Measurements from ENCODE around the gene NR1H4.

The NR1H4 gene

DNA sequence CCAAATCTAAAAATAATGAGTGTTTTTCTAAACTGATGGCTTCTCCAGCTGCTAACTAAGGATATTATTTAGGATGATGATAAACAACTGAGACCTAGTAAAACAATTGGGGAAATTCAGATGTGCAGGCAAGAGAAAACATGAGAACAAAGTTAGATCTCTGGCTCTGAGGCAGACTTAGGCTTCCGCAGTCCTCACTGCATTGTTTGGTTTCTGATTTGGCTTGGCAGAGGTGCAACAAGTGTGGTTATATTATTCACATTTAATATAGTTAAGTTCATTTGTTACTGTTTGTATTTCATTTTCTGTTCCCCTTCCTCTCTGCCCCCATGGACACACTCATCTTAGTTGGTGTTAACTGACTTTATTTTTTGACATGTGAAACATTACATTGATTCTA, 30.2 kb upstream of the NR1H4 start:
- Histone ChIP-seq H3K4me1 (ENCODE audit: insufficient read depth, poor library complexity, severe bottlenecking) (no peaks in the 10 kb centered on the region), H3K36me3 (ENCODE audit: low read depth) (no peaks in the 10 kb centered on the region), H3K4me3 (ENCODE audit: severe bottlenecking) (no peak overlapping the region), H3K27me3 (ENCODE audit: insufficient read depth, poor library complexity, severe bottlenecking) (no peaks in the 10 kb centered on the region), H3K9me3 (ENCODE audit: severe bottlenecking) (no peaks in the 10 kb centered on the region), H3K27ac (ENCODE audit: poor library complexity, severe bottlenecking) (no peak overlapping the region)
- ATAC-seq (ENCODE audit: low read depth) = no peak
- no peak for DNase-seq (ENCODE audit: low spot score)
- TF ChIP-seq, protein P1, sequence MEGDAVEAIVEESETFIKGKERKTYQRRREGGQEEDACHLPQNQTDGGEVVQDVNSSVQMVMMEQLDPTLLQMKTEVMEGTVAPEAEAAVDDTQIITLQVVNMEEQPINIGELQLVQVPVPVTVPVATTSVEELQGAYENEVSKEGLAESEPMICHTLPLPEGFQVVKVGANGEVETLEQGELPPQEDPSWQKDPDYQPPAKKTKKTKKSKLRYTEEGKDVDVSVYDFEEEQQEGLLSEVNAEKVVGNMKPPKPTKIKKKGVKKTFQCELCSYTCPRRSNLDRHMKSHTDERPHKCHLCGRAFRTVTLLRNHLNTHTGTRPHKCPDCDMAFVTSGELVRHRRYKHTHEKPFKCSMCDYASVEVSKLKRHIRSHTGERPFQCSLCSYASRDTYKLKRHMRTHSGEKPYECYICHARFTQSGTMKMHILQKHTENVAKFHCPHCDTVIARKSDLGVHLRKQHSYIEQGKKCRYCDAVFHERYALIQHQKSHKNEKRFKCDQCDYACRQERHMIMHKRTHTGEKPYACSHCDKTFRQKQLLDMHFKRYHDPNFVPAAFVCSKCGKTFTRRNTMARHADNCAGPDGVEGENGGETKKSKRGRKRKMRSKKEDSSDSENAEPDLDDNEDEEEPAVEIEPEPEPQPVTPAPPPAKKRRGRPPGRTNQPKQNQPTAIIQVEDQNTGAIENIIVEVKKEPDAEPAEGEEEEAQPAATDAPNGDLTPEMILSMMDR (IDR thresholded peaks at IDR 0.05; ENCODE audit: poor library complexity, severe bottlenecking) = no peak

- Histone ChIP-seq H3K27me3 (ENCODE audit: insufficient read depth, poor library complexity, severe bottlenecking) (no peaks in the 10 kb centered on the region), H3K36me3 (ENCODE audit: low read depth) (no peaks in the 10 kb centered on the region), H3K4me1 (ENCODE audit: insufficient read depth, poor library complexity, severe bottlenecking) (no peaks in the 10 kb centered on the region), H3K27ac (ENCODE audit: poor library complexity, severe bottlenecking) (no peak overlapping the region), H3K4me3 (ENCODE audit: severe bottlenecking) (no peak overlapping the region), H3K9me3 (ENCODE audit: severe bottlenecking) (no peaks in the 10 kb centered on the region)
- ATAC-seq (ENCODE audit: low read depth) (no peak), DNase-seq (ENCODE audit: low spot score) (no peak)
- TF ChIP-seq, protein P1 (IDR thresholded peaks at IDR 0.05; ENCODE audit: poor library complexity, severe bottlenecking) = no peak
These were observed 28.6 kb upstream of the NR1H4 start for GRCh38 chr12:100445081-100445481.

GRCh38 chr12:100447381-100447780, 26.3 kb upstream of the NR1H4 start:
- ATAC-seq (ENCODE audit: low read depth) (no peak), DNase-seq (ENCODE audit: low spot score) (no peak)
- TF ChIP-seq, protein P1 (IDR thresholded peaks at IDR 0.05; ENCODE audit: poor library complexity, severe bottlenecking) = no peak
- Histone ChIP-seq H3K9me3 (ENCODE audit: severe bottlenecking) (no peaks in the 10 kb centered on the region), H3K36me3 (ENCODE audit: low read depth) (no peaks in the 10 kb centered on the region), H3K4me3 (ENCODE audit: severe bottlenecking) (no peak overlapping the region), H3K4me1 (ENCODE audit: insufficient read depth, poor library complexity, severe bottlenecking) (no peaks in the 10 kb centered on the region), H3K27me3 (ENCODE audit: insufficient read depth, poor library complexity, severe bottlenecking) (no peaks in the 10 kb centered on the region), H3K27ac (ENCODE audit: poor library complexity, severe bottlenecking) (no peak overlapping the region)

- Histone ChIP-seq H3K4me1 (ENCODE audit: insufficient read depth, poor library complexity, severe bottlenecking) (no peaks in the 10 kb centered on the region), H3K27me3 (ENCODE audit: insufficient read depth, poor library complexity, severe bottlenecking) (no peaks in the 10 kb centered on the region), H3K36me3 (ENCODE audit: low read depth) (no peaks in the 10 kb centered on the region), H3K9me3 (ENCODE audit: severe bottlenecking) (no peaks in the 10 kb centered on the region), H3K4me3 (ENCODE audit: severe bottlenecking) (no peak overlapping the region), H3K27ac (ENCODE audit: poor library complexity, severe bottlenecking) (no peak overlapping the region)
- ATAC-seq (ENCODE audit: low read depth) (no peak), DNase-seq (ENCODE audit: low spot score) (no peak)
- TF ChIP-seq, protein P1 (IDR thresholded peaks at IDR 0.05; ENCODE audit: poor library complexity, severe bottlenecking) = no peak
These were observed 25.0 kb upstream of the NR1H4 start for GRCh38 chr12:100448656-100449055.

DNA sequence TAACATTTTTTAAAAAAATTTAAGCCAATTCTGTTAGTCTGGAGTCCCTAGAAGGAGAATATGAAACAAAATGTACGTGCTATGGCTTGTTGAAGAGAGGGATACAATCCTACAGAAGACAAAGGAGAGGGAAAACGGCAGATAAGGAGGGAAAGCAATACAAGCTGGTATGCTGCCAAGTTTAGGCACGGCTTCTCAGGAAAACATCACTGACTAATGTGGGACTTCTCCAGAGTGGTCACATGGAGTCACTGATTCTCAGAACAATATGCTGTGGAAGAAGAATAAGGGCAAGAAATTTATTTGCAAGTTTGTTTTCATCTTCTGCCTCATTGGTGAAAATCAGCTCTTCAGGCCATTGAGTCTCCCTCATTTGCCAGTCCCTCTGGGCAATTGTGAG, 22.9 kb upstream of the NR1H4 start:
- Histone ChIP-seq H3K9me3 (ENCODE audit: severe bottlenecking) (no peaks in the 10 kb centered on the region), H3K4me3 (ENCODE audit: severe bottlenecking) (no peak overlapping the region), H3K36me3 (ENCODE audit: low read depth) (no peaks in the 10 kb centered on the region), H3K4me1 (ENCODE audit: insufficient read depth, poor library complexity, severe bottlenecking) (no peaks in the 10 kb centered on the region), H3K27me3 (ENCODE audit: insufficient read depth, poor library complexity, severe bottlenecking) (no peaks in the 10 kb centered on the region), H3K27ac (ENCODE audit: poor library complexity, severe bottlenecking) (no peak overlapping the region)
- TF ChIP-seq, protein P1 (IDR thresholded peaks at IDR 0.05; ENCODE audit: poor library complexity, severe bottlenecking) = no peak
- DNase-seq (ENCODE audit: low spot score) (no peak), ATAC-seq (ENCODE audit: low read depth) (no peak)

All from RWPE2 (cell line).